Midbrain (tissue), 1 donor: Measurements from ENCODE around the gene RSRC1.
"Not testable (repeated sequence)": the region's sequence is repeated elsewhere in the genome, so short reads cannot be mapped to it uniquely, and the experiment has no call there.

Source experiments
- DNase-seq: peaks from one replicate; lab custom pipeline; 2025; lab: John Stamatoyannopoulos, UW

RSRC1 gene

GRCh38 chr3:158465074-158465473, 355.2 kb downstream of the RSRC1 start:
- no peak for DNase-seq

- DNase-seq, result no peak
Observed at GRCh38 chr3:158470944-158471638, 361.2 kb downstream of the RSRC1 start.

- no peak for DNase-seq
Observed at GRCh38 chr3:158471639-158472294, 361.9 kb downstream of the RSRC1 start.

DNA sequence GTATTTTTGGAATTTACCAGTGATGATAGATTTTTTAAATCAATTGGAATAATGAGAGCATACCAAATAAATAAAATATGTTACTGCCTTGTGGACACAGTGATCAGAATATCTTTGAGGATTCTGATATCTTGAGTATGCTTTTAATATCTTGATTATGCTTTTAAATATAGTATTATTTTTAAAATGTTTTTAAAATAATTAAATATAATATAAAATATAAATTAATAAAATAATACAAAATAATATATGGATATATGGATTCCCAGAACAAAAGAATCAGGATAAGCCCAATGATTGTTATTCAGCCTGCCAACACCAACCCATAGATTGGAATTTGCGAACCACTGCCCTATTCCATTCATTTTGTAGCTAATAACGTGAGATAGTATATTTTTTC, 369.2 kb downstream of the RSRC1 start:
- no peak for DNase-seq

GRCh38 chr3:158483701-158484235, 373.9 kb downstream of the RSRC1 start:
- no peak for DNase-seq

GRCh38 chr3:158486200-158486599, 376.3 kb downstream of the RSRC1 start:
- no peak for DNase-seq

DNA sequence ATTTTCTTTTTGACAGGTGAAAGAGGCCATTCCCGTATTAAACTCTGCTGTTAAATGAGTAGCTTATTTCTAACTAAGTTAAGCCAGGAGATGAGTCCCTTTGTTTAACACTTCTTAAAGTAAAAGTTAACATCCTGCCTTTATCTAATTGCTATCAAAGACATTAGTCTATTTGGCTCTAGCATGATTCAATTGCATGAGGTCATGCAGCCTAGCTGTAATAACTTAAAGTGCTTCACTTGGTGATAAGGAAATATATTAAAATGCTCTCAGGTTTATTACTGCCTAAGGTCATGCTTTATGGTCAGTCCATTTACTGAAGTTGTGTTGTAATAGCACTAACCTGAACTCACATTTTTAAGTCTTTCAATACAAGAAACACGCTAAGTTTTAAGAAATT, 378.8 kb downstream of the RSRC1 start:
- DNase-seq, result no peak

- no peak for DNase-seq
Observed at GRCh38 chr3:158489181-158489580, 379.3 kb downstream of the RSRC1 start.

DNA sequence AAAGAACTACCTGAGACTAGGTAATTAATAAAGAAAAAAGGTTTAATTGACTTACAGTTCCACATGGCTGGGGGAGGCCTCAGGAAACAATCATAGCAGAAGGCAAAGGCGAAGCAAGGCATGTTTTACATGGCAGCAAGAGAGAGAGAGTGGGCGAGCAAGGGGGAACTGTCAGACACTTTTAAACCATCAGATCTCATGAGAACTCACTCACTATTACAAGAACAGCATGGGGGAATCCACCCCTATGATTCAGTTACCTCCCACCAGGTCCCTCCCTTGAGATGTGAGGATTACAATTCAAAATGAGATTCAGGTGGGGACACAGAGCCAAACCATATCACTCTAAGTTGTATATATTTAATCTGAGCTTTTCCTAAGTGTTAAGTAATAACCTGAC, 382.1 kb downstream of the RSRC1 start:
- no peak for DNase-seq

DNA sequence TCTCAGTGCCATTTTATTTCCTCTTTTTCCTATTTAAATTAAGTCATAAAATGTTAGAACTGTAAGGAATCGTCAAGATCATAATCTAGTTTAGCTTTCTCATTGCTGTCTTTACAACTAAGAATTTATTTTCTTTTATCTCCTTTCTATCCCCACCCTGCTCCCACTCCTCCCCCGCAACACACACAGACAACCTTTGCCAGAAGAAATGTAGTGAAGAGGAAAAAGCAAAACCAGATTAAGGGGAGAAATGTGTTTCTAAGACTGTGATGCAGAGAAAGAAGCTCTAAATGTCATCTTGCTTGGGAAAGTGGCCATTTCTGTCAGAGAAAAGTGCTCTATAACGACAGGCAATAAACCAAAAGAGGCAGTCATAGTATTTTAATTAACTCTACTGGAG, 382.8 kb downstream of the RSRC1 start:
- no peak for DNase-seq

DNA sequence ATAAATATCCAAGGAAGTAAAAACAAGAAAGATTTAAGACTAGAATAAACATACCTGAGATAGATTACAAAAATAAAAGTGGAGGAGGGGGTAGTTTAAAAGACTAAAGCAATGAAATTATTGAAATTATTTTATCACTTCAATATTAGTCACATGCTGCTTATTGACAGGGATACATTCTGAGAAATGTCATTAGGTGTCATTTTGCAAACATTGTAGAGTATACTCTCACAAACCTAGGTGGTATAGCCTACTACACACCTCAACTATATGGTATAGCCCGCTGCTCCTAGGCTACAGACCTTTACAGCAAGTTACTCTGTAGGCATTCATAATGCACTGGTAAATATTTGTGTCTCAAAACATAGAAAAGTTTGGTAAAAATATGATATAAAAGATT, 384.0 kb downstream of the RSRC1 start:
- DNase-seq, result no peak

- DNase-seq, result no peak
Observed at GRCh38 chr3:158494673-158495072, 384.8 kb downstream of the RSRC1 start.

- not testable (repeated sequence) for DNase-seq
Observed at GRCh38 chr3:158495398-158495902, 385.6 kb downstream of the RSRC1 start.

- DNase-seq, result no peak
Observed at GRCh38 chr3:158505117-158505516, 395.2 kb downstream of the RSRC1 start.

DNA sequence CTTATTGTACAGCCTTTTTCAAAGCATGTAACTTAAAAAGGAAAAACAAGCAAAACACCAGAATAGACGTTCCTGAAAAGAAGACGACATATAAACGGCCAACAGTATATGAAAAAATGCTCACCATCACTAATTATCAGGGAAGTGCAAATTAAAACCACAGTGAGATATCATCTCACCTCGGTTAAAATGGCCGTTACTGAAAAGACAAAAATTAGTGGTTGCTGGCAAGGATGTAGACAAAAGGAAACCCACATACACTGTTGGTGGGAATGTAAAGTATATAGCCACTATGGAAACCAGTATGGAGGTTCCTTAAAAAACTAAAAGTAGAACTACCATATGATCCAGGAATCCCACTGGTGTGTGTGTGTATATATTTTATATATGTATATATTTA, 396.6 kb downstream of the RSRC1 start:
- no peak for DNase-seq

GRCh38 chr3:158508481-158508880, 398.6 kb downstream of the RSRC1 start:
- no peak for DNase-seq

DNA sequence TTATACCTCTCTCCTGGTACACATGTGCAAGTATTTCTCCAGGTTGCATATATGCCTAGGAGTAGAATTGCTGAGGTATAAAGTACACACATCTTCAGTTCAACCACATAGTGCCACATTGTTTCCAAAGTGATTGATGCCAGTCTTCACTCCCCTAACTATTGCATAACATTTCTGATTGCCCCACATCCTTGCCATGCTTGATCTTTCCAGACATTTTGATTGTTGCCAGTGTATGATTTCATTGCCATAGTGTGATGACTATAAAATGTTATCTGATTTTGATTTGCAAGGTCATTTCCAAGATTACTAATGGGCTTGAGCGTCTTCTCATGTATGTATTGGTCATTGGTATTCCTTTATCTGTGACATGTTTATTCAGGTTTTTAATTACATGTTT, 400.0 kb downstream of the RSRC1 start:
- DNase-seq, result no peak

- DNase-seq, result not testable (repeated sequence)
Observed at GRCh38 chr3:158516729-158517128, 406.8 kb downstream of the RSRC1 start.

- DNase-seq, result no peak
Observed at GRCh38 chr3:158519776-158520175, 409.9 kb downstream of the RSRC1 start.

GRCh38 chr3:158520433-158520832, 410.5 kb downstream of the RSRC1 start:
- DNase-seq, result no peak

DNA sequence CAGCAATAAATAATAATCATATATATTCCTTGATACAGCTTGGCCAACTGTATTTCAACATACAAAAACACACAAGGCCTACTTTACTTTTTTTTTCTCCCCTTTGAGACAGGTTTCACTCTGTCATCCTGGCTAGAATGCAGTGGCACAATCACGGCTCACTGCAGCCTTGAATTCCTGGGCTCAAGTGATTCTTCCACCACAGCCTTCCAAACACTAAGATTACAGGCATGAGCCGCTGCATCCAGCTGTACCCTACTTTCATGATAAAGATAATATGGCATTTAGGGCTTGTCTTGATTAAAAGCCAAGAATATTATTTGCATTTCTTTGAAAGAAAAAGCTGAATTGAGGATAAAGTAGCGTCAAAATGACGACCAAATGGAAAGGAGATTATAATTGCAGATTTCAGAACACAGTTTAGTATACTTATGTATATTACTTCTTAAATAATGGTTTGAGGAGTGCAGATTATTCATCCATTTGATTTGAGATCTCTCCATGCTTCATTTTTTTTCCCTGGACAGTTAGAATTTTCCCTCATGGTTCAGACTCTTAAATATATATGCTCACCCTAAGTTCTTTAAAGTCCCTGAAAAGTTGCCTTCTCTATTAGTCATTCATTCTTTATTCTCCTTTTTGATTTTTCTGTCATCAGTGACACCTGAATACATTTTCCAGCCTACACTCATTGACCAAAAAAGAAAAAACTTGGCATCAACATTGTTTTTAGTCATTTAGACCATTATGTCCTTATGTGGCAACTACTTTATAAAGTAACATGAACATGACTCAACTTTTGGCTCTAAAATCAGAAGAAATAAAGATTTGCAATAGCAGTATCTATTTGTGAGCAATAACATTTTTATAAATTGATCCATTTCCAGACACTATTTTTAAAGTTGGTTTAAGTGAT, 412.6 kb downstream of the RSRC1 start:
- DNase-seq, result no peak

DNA sequence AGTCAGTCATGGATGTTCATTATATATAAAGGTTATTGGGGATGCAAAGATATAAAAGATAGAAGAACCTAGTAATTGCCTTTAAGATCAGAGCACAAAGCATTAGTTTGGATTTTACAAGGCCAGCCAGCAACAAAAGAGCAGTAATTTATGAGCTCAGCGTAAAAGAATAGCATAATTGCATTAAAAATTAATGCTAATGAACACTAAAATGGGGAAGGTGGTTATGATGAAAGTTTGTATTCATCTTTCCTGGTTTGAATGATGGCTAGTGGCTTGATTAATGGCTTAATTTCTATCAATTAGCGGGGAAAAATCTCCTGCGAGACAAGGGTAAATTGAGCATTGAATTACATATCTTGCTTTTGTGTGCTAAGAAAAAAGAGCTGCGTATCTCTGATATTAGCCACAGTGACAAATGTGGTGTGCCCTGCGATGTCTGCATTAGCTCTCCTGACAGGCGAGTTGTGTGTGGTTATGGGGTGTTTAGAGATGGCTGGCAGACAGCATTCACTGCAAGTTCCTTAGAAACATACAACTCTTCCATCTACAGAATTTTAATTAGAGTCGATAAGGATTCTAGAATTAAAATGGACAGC, 418.3 kb downstream of the RSRC1 start:
- no peak for DNase-seq
